ENCODE results near the gene PSMC5. TPM values are rescaled to one million over a fixed set of nuclear protein-coding genes. Genes with fewer than 3 reads are reported as not detected.

The PSMC5 gene
- total and polyA plus RNA-seq, 4 experiments from 2014 or later, result 121 to 227 (median 155) TPM

- intact Hi-C loops (cut with micrococcal nuclease), result loop anchor here (1.0 to 5.0 kb wide), 5 partner anchors 17 to 204 kb away; partner anchors contain the start of genes CCDC47, MAP3K3 and STRADA
- no peak for DNase-seq
- Histone ChIP-seq H3K4me3 (ENCODE audit: low read length in 2 of 2) (peak overlapping the region; percentile 93), H3K27ac (ENCODE audit: low read depth, low read length) (peak overlapping the region; percentile 90), H3K27me3 (ENCODE audit: insufficient read depth, low read length) (no peaks in the 10 kb centered on the region), H3K9me3 (ENCODE audit: control insufficient read depth in 1 of 2, low read length in 2 of 2) (no peaks in the 10 kb centered on the region), H3K36me3 (ENCODE audit: insufficient read depth, low read length) (peaks cover 67% of the 10 kb centered on the region), H3K4me1 (ENCODE audit: insufficient read depth, low read length) (peaks cover 55% of the 10 kb centered on the region)
- peaks cover 0 to 3% (median 0%) of the 10 kb centered on the region in 8 donors for H3K9me3 Mint-ChIP-seq
- H3K4me1 Mint-ChIP-seq, result peaks cover 42 to 92% (median 72%) of the 10 kb centered on the region in 4 donors
- peak overlapping the region; percentile 95 to 100 (median 100) for H3K27ac Mint-ChIP-seq
- H3K27me3 Mint-ChIP-seq, result no peaks in the 10 kb centered on the region
- H3K4me3 Mint-ChIP-seq, result peak overlapping the region; percentile 93 to 100 (median 98)
- H3K36me3 Mint-ChIP-seq, result peaks cover 62 to 93% of the 10 kb centered on the region in 2 donors
- CTCF ChIA-PET (ENCODE audit: partially characterized antibody), result interaction anchor here (1.0 to 2.8 kb wide), 6 partner anchors 8 to 39 kb away, joined by 3 to 10 read pairs (median 3); partner anchors contain the start of gene SMARCD2
- POLR2A ChIA-PET (ENCODE audit: partially characterized antibody), result interaction anchor here (0.9 to 12.7 kb wide), 13 partner anchors 8 to 320 kb away, joined by 3 to 129 read pairs (median 4); partner anchors contain the start of genes CCDC47, DDX42, LIMD2 and MAP3K3
Measured at GRCh38 chr17:63826468-63827001, 696 bp upstream of the PSMC5 start.

- peaks cover 46 to 91% (median 76%) of the 10 kb centered on the region in 4 donors for H3K4me1 Mint-ChIP-seq
- ChIA-PET POLR2A (ENCODE audit: partially characterized antibody) (interaction anchor here (1.0 to 12.7 kb wide), 8 partner anchors 12 to 318 kb away, joined by 3 to 129 read pairs (median 10); partner anchors contain the start of genes CCDC47, DDX42, ICAM2 and LIMD2), CTCF (ENCODE audit: partially characterized antibody) (interaction anchor here (0.8 to 5.3 kb wide), 12 partner anchors 8 to 133 kb away, joined by 3 to 37 read pairs (median 4); partner anchors contain the start of gene SMARCD2)
- peaks cover 0 to 3% (median 0%) of the 10 kb centered on the region in 8 donors for H3K9me3 Mint-ChIP-seq
- no peaks in the 10 kb centered on the region for H3K27me3 Mint-ChIP-seq
- H3K27ac Mint-ChIP-seq, result peak overlapping the region; percentile 95 to 100 (median 100)
- intact Hi-C loops (cut with micrococcal nuclease), result loop anchor here (1.0 to 5.0 kb wide), 5 partner anchors 15 to 206 kb away; partner anchors contain the start of genes CCDC47, MAP3K3 and STRADA
- Histone ChIP-seq H3K27ac (ENCODE audit: low read depth, low read length) (peak overlapping the region; percentile 90), H3K9me3 (ENCODE audit: control insufficient read depth in 1 of 2, low read length in 2 of 2) (no peaks in the 10 kb centered on the region), H3K36me3 (ENCODE audit: insufficient read depth, low read length) (peaks cover 69% of the 10 kb centered on the region), H3K27me3 (ENCODE audit: insufficient read depth, low read length) (no peaks in the 10 kb centered on the region), H3K4me3 (ENCODE audit: low read length in 2 of 2) (peak overlapping the region; percentile 93), H3K4me1 (ENCODE audit: insufficient read depth, low read length) (peaks cover 67% of the 10 kb centered on the region)
- H3K4me3 Mint-ChIP-seq, result peak overlapping the region; percentile 93 to 100 (median 98)
- peaks cover 61 to 93% of the 10 kb centered on the region in 2 donors for H3K36me3 Mint-ChIP-seq
- no peak for DNase-seq
Measured at GRCh38 chr17:63827801-63828221, 580 bp downstream of the PSMC5 start.

DNA sequence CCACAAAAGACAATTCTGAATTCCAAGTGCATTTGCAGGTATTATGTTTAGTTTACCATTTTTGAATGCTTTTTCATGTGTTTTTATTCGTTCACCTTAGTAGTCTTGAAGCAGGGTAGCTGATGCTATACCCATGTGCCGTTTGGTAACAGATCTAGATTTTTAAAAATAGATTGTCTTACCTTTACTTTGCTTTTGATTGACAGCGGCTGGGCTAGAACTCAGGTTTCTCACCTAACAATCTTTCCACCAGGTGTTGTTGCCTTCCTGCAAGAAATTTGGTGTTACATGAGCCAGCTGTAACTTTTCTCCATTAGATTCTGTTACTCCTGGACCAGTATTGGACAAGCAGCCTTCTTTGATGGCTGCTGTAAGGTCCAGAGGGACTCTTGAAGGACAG lies 1.7 kb downstream of the PSMC5 start:
- ChIA-PET CTCF (ENCODE audit: partially characterized antibody) (interaction anchor here (1.2 to 5.3 kb wide), 7 partner anchors 11 to 134 kb away, joined by 3 to 37 read pairs (median 4); partner anchors contain the start of gene SMARCD2), POLR2A (ENCODE audit: partially characterized antibody) (interaction anchor here (0.6 to 12.7 kb wide), 9 partner anchors 11 to 677 kb away, joined by 3 to 129 read pairs (median 4); partner anchors contain the start of genes CCDC47, DDX42, DDX5 and ICAM2)
- no peaks in the 10 kb centered on the region for H3K27me3 ChIP-seq (ENCODE audit: insufficient read depth, low read length)
- H3K36me3 Mint-ChIP-seq, result peaks cover 55 to 95% of the 10 kb centered on the region in 2 donors
- peak overlapping the region in 7 of 8 donors; percentile 5 to 94 (median 50) for H3K4me3 Mint-ChIP-seq
- peaks cover 0 to 3% (median 0%) of the 10 kb centered on the region in 8 donors for H3K9me3 Mint-ChIP-seq
- H3K4me1 Mint-ChIP-seq, result peaks cover 45 to 84% (median 74%) of the 10 kb centered on the region in 4 donors
- no peak for DNase-seq
- peaks cover 71% of the 10 kb centered on the region for H3K36me3 ChIP-seq (ENCODE audit: insufficient read depth, low read length)
- no peaks in the 10 kb centered on the region for H3K9me3 ChIP-seq (ENCODE audit: control insufficient read depth in 1 of 2, low read length in 2 of 2)
- H3K27ac Mint-ChIP-seq, result peak overlapping the region in 6 of 7 donors; percentile 29 to 95 (median 61)
- intact Hi-C loops (cut with micrococcal nuclease), result loop anchor here (5.0 kb wide), 1 partner anchor 207 kb away; the partner anchor contains the start of gene MAP3K3
- no peak overlapping the region for H3K4me3 ChIP-seq (ENCODE audit: low read length in 2 of 2)
- H3K27ac ChIP-seq (ENCODE audit: low read depth, low read length), result peak overlapping the region; percentile 8
- H3K4me1 ChIP-seq (ENCODE audit: insufficient read depth, low read length), result peaks cover 67% of the 10 kb centered on the region
- H3K27me3 Mint-ChIP-seq, result no peaks in the 10 kb centered on the region

GRCh38 chr17:63830278-63830677 lies 3.0 kb downstream of the PSMC5 start:
- Mint-ChIP-seq H3K9me3 (peaks cover 0 to 3% (median 0%) of the 10 kb centered on the region in 8 donors), H3K27ac (peak overlapping the region in 5 of 7 donors; percentile 22 to 95 (median 75)), H3K4me1 (peaks cover 49 to 86% (median 73%) of the 10 kb centered on the region in 4 donors), H3K4me3 (peak overlapping the region in 1 of 8 donors; percentile 76), H3K36me3 (peaks cover 50 to 94% of the 10 kb centered on the region in 2 donors), H3K27me3 (no peaks in the 10 kb centered on the region)
- no peak for DNase-seq
- no peak overlapping the region for H3K4me3 ChIP-seq (ENCODE audit: low read length in 2 of 2)
- intact Hi-C loops (cut with micrococcal nuclease), result no loop called here
- peaks cover 68% of the 10 kb centered on the region for H3K36me3 ChIP-seq (ENCODE audit: insufficient read depth, low read length)
- ChIA-PET CTCF (ENCODE audit: partially characterized antibody) (interaction anchor here (0.9 to 5.3 kb wide), 4 partner anchors 10 to 19 kb away, joined by 3 to 37 read pairs (median 18); partner anchors contain the start of gene SMARCD2), POLR2A (ENCODE audit: partially characterized antibody) (interaction anchor here (0.9 to 12.7 kb wide), 7 partner anchors 9 to 316 kb away, joined by 3 to 129 read pairs (median 6); partner anchors contain the start of genes CCDC47, DDX42 and SMARCD2)
- no peaks in the 10 kb centered on the region for H3K9me3 ChIP-seq (ENCODE audit: control insufficient read depth in 1 of 2, low read length in 2 of 2)
- peak overlapping the region; percentile 7 for H3K27ac ChIP-seq (ENCODE audit: low read depth, low read length)
- H3K4me1 ChIP-seq (ENCODE audit: insufficient read depth, low read length), result peaks cover 72% of the 10 kb centered on the region
- H3K27me3 ChIP-seq (ENCODE audit: insufficient read depth, low read length), result no peaks in the 10 kb centered on the region

- H3K36me3 Mint-ChIP-seq, result peaks cover 47 to 93% of the 10 kb centered on the region in 2 donors
- peak overlapping the region in 6 of 8 donors; percentile 44 to 76 (median 62) for H3K4me3 Mint-ChIP-seq
- H3K9me3 ChIP-seq (ENCODE audit: control insufficient read depth in 1 of 2, low read length in 2 of 2), result no peaks in the 10 kb centered on the region
- H3K27me3 Mint-ChIP-seq, result no peaks in the 10 kb centered on the region
- H3K27ac Mint-ChIP-seq, result peak overlapping the region; percentile 59 to 95 (median 80)
- no peak for DNase-seq
- peak overlapping the region; percentile 4 for H3K27ac ChIP-seq (ENCODE audit: low read depth, low read length)
- H3K9me3 Mint-ChIP-seq, result peaks cover 0 to 3% (median 0%) of the 10 kb centered on the region in 8 donors
- no peak overlapping the region for H3K4me3 ChIP-seq (ENCODE audit: low read length in 2 of 2)
- peaks cover 47 to 86% (median 69%) of the 10 kb centered on the region in 4 donors for H3K4me1 Mint-ChIP-seq
- CTCF ChIA-PET (ENCODE audit: partially characterized antibody), result interaction anchor here (0.6 to 5.3 kb wide), 4 partner anchors 9 to 71 kb away, joined by 3 to 37 read pairs (median 12); partner anchors contain the start of genes CCDC47 and DDX42
- POLR2A ChIA-PET (ENCODE audit: partially characterized antibody), result interaction anchor here (0.9 to 12.7 kb wide), 7 partner anchors 9 to 135 kb away, joined by 4 to 129 read pairs (median 6); partner anchors contain the start of genes CCDC47, DDX42 and SMARCD2
- H3K4me1 ChIP-seq (ENCODE audit: insufficient read depth, low read length), result peaks cover 68% of the 10 kb centered on the region
- peaks cover 69% of the 10 kb centered on the region for H3K36me3 ChIP-seq (ENCODE audit: insufficient read depth, low read length)
- intact Hi-C loops (cut with micrococcal nuclease), result no loop called here
- no peaks in the 10 kb centered on the region for H3K27me3 ChIP-seq (ENCODE audit: insufficient read depth, low read length)
Measured at GRCh38 chr17:63830904-63831491, 3.8 kb downstream of the PSMC5 start.

DNA sequence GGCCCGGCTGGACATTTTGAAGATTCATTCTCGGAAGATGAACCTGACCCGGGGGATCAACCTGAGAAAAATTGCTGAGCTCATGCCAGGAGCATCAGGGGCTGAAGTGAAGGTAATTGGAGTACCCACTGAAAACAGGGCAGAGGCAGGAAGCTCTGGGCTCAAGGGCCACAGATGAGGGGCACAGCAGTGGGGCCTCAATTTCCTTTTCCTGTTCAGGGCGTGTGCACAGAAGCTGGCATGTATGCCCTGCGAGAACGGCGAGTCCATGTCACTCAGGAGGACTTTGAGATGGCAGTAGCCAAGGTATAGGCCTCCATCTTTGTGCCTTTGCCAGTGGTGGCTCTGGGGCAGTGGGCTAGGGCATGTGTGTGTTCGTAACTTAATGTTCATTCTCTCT lies 4.3 kb downstream of the PSMC5 start:
- H3K4me1 Mint-ChIP-seq, result peaks cover 44 to 81% (median 65%) of the 10 kb centered on the region in 4 donors
- CTCF ChIA-PET (ENCODE audit: partially characterized antibody), result interaction anchor here (0.6 to 5.3 kb wide), 4 partner anchors 8 to 71 kb away, joined by 3 to 37 read pairs (median 12); partner anchors contain the start of genes CCDC47 and DDX42
- H3K27ac ChIP-seq (ENCODE audit: low read depth, low read length), result peak overlapping the region; percentile 4
- H3K36me3 ChIP-seq (ENCODE audit: insufficient read depth, low read length), result peaks cover 73% of the 10 kb centered on the region
- H3K36me3 Mint-ChIP-seq, result peaks cover 47 to 91% of the 10 kb centered on the region in 2 donors
- H3K4me3 ChIP-seq (ENCODE audit: low read length in 2 of 2), result no peak overlapping the region
- no peaks in the 10 kb centered on the region for H3K27me3 ChIP-seq (ENCODE audit: insufficient read depth, low read length)
- POLR2A ChIA-PET (ENCODE audit: partially characterized antibody), result interaction anchor here (0.9 to 12.7 kb wide), 7 partner anchors 8 to 315 kb away, joined by 4 to 129 read pairs (median 6); partner anchors contain the start of genes CCDC47, DDX42 and SMARCD2
- H3K27me3 Mint-ChIP-seq, result no peaks in the 10 kb centered on the region
- peaks cover 63% of the 10 kb centered on the region for H3K4me1 ChIP-seq (ENCODE audit: insufficient read depth, low read length)
- no peak for DNase-seq
- peaks cover 0 to 3% (median 0%) of the 10 kb centered on the region in 8 donors for H3K9me3 Mint-ChIP-seq
- intact Hi-C loops (cut with micrococcal nuclease), result no loop called here
- H3K27ac Mint-ChIP-seq, result peak overlapping the region; percentile 55 to 90 (median 70)
- peak overlapping the region; percentile 17 to 71 (median 42) for H3K4me3 Mint-ChIP-seq
- no peaks in the 10 kb centered on the region for H3K9me3 ChIP-seq (ENCODE audit: control insufficient read depth in 1 of 2, low read length in 2 of 2)

Data from CD4-positive, alpha-beta memory T cell (primary cell).